HG03280 (cell line): ENCODE measurements around the gene KASH5.

ENCODE experiments used
- ATAC-seq: cut with Tn5 transposase; IDR thresholded peaks from one replicate; pipeline ENCODE4 v1.9.1; 2021; ENCODE audit warnings: mild to moderate bottlenecking, moderate library complexity; ENCODE audit not compliant: unreplicated experiment

Gene KASH5

DNA sequence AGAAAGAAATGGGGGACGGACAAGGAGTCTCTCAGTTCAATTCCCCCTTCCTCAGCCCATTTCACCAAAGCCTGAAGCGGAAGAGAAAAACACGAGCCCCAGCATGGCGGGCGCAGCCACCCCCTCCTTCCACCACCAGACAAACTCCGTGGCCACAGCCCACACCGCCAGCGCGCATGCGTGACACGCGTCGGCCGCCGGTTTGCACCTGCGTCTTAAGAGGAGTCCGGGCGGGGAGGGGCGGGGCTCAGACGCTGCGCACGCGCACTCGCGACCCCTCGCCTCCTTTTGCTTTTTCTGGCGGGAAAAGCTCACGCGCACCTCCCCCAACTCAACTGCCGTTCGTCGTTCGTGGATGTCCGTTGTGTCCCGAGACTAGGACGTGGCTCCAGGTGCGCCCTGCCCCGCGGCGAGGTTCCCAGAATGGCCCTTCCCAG, at the start of gene KASH5:
Gene KASH5 (plus strand): TSS at position 314 of the 437 bp plus-strand sequence. CDS start 2,635 bp downstream, outside the sequence.
- peak; percentile 85 for ATAC-seq

- no peak for ATAC-seq
Observed at GRCh38 chr19:49338691-49339300, 49.3 kb upstream of the KASH5 start.

DNA sequence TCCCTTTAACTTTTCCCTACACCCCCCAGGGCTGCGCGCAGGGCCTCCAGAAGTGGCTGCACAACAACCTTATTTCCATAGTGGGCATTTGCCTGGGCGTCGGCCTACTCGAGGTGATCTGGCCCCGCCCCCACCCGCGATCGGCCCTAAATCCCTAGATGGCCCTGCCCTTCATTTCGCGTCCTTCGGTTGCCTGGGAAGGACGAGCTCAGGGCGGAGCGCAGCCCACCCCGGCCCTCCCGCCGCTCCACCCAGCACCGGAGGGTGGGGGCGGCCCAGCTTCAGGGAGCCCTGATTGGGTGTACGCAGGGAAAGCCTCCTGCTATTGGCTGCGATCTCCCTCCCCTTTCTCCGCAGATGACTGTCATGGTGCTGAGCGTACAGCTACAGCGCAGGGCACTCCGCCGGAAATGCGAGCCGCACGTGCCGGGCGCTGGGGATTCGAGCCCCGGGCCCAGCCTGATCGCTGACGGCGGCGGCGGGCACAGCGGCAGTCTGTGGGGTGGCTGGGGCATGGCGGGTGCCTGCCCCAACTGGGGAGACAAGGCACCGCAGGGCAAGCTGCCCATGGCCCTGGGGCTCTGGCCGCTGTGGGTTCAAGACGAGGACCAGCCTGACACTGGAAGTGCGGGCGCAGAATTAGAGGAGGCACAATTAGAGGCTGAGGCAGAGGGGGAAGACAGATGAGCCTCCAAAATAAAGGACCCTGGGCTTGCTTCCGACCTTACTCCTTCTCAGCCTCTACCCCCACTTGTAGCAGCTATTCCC, 48.6 kb upstream of the KASH5 start:
- ATAC-seq, result no peak

DNA sequence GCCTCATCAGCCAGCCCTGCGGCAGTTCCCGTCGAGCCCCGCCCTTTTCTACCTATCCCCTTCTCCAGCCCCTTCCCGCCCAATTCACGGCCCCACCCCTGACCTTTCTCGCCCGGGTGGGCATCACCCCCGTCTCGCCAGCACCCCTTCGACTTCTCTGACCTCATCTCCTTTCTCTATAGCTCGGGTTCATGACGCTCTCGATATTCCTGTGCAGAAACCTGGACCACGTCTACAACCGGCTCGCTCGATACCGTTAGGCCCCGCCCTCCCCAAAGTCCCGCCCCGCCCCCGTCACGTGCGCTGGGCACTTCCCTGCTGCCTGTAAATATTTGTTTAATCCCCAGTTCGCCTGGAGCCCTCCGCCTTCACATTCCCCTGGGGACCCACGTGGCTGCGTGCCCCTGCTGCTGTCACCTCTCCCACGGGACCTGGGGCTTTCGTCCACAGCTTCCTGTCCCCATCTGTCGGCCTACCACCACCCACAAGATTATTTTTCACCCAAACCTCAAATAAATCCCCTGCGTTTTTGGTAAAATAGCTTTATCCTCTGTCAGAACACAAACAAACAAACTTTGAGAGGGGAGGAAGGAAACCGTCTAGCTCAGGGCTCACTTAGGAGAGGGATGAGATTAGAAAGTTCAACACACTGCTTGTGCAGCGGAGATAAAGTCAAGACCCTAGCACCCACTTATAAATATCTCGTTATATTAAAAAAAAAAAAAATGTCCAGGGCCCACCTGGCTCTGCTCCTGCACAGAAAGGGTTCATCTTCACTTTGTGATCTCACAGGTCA, 47.8 kb upstream of the KASH5 start:
- peak; percentile 53 for ATAC-seq

DNA sequence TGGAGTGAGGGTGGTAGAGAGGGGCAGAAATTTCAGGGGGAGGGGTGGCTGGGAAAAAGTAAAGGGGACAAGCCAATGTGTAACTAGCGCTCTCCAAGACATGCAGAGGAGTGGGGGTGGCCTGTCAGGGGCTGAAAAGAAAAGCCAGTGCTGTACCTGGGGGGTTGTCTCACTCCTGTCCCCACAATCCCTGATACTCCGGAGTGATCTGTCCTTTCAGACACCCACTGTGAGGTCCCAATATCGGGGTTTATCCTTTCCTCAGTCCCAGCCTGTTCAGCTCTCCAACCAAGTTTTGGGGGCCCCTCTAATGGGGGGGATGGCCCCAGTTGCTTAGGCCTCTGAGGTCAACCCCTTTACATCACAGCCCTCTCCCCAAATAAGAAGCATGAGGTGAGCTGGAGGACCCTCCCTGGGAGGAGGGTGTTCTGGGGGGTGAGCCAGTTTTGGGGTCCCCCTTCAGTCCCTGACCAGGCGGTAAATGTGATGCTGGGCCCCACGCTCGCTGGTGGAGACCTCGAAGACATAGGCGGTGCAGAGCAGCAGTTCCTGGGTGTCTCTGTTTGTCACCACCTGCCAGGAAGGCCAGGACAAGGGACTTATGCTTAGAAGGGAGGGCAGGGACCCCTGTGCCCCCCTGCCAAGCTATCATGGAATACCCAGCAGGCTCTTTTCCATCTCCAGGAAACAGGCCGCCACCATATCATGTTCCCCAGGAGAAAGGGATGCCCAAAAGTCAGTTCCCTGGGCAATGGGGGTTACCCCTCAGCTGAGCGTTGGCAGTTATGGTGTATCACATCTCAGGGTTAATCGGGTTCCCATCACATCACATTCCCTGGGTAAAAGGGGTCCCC, 47.0 kb upstream of the KASH5 start:
- no peak for ATAC-seq

DNA sequence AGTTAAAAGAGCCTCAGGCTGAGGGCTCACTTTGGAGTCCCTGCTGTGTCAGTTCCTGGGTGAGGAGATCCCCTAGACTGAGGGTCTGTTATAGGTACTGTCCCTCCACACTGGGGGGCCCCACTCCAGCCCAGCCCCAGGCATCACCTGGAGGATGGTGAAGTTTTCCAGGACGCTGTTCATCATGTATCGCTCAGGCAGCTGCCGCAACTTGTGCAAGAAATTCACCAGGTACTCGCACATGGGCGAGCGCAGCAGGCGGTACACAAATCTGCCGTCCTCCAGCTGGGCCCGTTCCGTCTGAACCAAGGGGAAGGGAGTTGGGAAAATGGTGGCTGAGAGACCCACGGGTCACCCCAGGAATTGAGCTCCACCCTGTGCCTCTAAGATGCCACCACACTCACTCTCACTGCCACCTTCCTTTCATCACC, 45.7 kb upstream of the KASH5 start:
- no peak for ATAC-seq

DNA sequence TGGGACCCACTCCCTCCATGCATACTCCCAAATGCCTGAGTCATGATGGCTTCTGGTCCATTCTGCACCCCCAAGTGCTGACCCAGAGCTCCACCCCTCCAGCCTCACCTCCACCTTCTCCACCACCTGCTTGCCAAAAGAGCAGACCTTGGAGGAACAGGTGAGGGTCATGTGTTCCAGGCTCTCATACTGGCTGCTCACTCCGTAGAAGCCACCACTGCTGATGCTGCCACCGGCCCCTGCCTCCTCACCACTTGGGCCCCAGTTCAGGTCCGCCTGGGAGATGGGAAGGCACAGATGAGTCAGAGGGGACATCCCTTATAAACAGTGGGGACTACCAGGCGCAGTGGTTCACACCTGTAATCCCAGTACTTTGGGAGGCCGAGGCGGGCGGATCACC, 44.9 kb upstream of the KASH5 start:
- no peak for ATAC-seq

DNA sequence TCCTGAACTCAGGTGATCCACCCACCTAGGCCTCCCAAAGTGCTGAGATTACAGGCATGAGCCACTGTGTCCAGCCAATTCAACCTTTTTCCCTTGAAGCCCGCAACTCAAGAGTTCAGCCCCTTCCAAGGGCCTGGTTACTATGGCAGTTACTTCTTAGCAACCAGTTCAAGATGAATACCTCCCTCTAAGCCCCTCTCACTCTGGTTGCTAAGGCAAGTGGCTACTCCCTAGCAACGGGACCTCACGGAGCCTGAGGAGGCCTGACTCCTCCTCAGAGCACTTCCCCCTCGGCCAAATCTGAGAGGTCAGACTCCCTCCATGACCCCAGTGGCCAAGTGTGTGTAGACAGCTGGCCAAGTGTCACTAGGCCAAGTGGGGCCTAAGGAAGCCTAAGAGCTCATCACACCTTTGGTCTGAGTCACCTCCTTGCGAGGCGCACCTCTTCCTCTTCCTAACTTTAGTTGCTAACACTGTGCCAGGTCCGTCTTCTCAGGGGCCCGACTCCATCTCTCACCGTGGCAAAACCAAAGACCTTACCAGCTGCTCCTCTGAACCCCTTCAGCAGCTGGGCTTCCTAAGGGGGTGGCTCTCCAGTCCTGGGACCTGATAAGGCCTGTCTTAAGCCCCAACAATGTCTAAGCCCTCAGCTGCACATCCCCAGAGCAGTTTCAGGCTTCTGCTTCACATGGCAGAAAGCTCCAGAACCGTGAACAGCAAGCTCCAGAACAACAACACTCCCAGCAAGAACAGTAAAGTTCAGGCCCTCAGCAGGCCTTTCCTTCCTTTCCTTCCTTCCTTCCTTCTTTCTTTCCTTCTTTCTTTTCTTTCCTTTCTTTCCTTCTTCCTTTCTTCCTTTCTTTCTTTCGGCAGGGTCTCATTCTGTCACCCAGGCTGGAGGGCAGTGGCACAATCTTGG, 43.3 kb upstream of the KASH5 start:
- ATAC-seq, result no peak

DNA sequence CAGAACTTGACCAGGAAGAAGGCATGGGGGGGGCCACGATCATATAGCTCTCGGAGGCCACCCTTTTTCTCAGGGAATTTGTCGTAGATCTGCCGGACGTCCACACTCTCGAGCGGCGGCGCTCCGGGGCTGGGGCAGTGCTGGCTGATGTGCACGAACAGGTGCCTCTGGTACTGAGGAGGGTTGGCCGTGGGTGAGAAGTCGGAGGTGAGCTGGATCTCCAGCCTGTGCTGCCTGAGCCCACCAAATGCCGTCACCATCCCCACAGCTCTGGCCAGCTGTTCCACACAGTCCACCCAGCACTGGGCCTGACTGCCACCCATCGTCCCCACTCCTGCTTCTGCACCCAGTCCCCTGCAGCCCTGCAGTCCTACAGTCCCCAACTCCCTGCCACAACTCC, 40.9 kb upstream of the KASH5 start:
- no peak for ATAC-seq

- ATAC-seq, result no peak
Observed at GRCh38 chr19:49347835-49348234, 40.2 kb upstream of the KASH5 start.

DNA sequence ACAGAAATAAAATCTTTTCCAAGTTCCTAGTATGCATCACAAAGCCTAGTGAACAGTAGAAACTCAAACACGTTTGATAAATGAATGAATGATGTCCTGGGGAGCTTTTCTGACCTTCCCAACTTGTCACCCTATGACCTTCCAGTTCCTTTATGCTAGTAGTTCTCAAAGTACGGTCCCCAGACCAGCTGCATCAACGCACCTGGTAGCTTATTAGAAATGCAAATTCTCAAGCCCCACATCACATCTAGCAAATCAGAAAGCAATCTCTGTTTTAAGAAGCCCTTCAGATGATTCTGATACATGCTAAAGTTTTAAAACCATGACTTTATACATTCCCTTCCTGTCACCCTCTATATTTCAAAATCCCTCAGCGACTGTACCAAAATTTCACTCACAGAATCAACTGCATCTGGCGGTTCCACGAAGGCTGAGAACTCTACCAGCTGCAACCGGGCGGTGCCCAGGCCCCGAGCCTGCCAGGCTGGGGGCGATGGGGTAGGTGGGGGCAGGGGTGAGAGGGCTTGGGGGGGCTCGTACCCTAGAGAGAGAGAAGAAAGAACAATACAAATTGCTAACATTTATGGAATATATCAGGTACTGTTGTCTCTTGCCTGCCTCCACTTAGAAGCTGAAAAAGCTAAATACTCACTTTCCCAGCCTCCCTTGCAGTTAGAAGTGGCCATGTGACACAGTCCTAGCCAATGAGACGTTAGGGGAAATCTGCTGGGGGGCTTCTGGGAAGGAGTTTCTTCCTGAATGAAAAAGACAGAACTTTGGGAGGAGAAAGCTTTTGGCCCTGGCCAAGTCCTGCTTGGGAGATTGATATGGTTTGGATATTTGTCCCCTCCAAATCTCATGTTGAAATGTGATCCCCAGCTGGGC, 39.5 kb upstream of the KASH5 start:
- ATAC-seq, result no peak

- no peak for ATAC-seq
Observed at GRCh38 chr19:49349567-49349966, 38.5 kb upstream of the KASH5 start.

- ATAC-seq, result no peak
Observed at GRCh38 chr19:49355909-49356353, 32.1 kb upstream of the KASH5 start.

DNA sequence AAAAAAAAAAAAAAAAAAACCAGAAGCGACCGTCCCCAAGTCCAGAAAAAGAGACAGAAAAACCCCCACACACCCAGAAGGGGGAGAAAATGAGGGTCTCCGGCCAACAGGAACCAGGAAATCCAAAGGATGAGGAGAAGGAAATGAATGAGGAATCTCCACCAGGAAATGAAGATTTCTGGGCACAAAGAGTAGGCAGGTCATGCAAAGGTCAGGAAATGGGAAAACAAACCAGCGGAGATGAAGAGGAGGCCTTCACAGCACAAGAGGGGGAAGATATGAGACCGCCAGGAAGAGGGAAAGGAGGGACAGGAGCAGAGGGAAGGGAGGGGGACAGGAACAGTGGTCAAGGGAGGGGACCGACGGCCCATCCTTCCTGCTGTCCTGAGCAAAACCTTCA, 31.7 kb upstream of the KASH5 start:
- no peak for ATAC-seq

DNA sequence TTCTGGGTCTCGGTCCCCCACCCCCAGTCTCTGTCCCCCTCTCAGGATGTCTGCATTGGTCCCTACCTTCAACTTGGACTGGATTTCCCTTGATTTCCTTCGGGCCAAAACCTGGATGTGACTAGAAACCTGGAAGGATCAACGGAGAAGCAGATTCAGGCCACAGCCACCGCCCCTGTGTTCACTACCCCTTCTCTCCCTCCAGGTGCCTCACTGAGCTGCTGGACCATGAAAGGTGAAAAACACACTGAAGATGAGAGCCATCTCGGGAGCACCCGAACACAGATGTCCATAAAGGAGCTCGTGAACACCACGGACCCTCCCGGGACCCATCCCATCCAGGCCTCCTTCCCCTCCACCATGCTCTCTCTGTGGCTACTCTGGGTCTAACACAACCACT, 30.9 kb upstream of the KASH5 start:
- ATAC-seq, result no peak

DNA sequence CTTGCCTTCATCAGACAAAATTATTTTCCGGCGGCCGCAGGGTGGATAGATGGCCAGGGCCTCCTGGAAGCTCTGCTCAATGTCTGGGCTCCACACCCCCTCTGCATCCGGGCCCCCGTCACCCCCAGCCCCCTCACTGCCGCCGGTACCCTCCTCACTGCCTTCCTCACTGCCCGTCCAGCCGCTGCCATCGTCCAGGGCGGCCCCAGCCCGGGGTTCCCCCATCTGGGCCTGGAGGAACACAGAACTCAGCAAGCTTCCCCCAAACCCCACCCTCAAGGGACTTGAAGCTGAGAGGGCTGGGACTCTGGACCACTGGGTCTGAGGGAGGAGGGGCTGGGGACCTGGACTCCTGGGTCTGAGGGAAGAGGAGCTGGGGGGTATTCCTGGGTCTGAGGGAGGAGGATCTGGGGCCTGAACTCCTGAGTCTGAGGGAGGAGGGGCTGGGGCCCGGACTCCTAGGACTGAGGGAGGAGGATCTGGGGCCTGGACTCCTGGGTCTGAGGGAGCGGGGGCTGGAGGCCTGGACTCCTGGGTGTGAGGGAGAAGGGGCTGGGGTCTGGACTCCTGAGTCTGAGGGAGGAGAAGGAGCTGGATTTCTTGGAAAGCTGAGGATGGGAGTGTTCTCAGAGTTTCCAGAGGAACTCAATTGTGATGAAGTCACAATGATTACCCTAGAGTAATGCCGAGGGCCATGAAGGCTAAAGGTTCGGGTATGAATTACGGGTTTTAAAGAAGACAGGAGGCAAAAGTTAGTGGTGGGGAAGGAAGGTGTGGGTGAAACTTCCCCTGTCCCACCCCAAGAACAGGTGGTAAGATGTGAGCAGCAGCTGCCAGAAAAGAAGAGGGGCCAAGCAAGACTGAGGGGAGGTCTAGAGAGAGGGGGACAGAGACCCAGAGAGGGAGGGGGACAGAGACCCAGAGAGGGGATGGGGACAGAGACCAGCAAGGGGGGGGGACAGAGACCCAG, 27.9 kb upstream of the KASH5 start:
- no peak for ATAC-seq

DNA sequence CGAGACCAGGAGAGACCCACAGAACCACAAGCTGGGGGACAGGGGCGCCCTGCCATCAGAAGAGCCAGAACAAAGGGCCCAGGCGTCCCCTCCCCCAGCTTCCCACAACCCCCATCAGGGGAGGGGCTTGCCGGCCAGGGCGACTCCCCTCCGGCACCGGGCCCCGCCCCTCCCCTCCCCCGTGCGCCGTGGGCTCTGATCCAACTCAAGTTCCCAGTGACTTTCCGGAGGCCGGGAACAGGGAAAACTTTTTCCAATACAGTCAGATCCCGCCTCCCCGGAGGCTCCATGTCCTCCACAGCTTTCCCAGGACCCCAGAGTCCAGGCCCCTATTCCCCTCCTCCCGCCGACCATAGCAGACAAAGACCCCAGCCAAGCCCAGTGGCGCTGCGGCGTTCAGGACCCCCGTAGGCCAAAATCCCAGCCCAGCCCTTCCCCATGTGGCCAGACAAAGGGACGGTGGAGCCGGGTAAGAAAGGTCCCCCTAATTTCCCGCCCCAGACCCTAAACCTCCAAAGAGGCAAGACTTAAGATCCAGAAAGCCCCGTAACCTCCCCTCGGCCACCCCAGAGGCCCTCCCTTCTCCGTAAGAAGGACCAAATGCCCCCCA, 26.5 kb upstream of the KASH5 start:
- ATAC-seq, result no peak
